Measurements from ENCODE around the gene P3H2. TPM values are rescaled to one million over a fixed set of nuclear protein-coding genes. Genes with fewer than 3 reads are reported as not detected.
A peak's percentile ranks its signal among the peaks of the same experiment; 100 is the strongest.

Gene P3H2
- total and polyA plus RNA-seq, 2 of the 4 experiments (the other 2 are of a cell fraction) = 54.7 to 64.3 TPM

DNA sequence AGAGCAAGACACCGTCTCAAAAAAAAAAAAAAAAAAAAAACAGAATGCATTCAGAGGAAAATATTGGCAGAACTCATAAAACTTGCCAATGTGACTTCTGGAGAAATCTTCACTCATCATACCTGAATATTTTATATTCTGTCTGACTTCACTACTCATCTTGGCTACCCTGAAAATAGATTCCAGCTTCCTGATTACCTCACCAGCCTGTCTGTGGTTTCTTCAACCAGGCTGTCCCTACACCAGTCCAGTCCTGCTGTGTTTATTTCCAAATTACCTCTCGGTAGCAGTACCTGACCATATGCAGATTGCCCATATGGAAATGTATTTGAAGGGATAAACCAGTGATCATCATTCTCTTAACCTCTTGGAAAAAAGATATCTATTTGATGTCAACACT, 9.3 kb upstream of the P3H2 start:
- BruUV-seq (replicated peaks) = no TSS peak
- Histone ChIP-seq H3K79me1 (ENCODE audit: low read depth in 1 of 2, low read length in 2 of 2) (no peaks in the 10 kb centered on the region), H4K8ac (ENCODE audit: low read depth in 2 of 2, low read length in 2 of 2) (no peak overlapping the region), H2AFZ (replicated peaks; ENCODE audit: low read length, poor library complexity) (no peak overlapping the region), H3K23ac (ENCODE audit: low read depth, low read length) (no peak overlapping the region), H3K14ac (replicated peaks; ENCODE audit: low read depth, low read length) (no peak overlapping the region), H2AK9ac (replicated peaks; ENCODE audit: low read depth, low read length, poor library complexity) (no peak overlapping the region), H2BK5ac (ENCODE audit: low read depth, low read length, poor library complexity, severe bottlenecking) (no peak overlapping the region), H3K4ac (ENCODE audit: low read depth, low read length) (no peak overlapping the region), H3K9ac (ENCODE audit: low read depth, low read length) (no peak overlapping the region), H3K4me2 (ENCODE audit: low read depth, low read length) (no peak overlapping the region), H4K91ac (ENCODE audit: insufficient read depth, low read depth, low read length) (no peak overlapping the region), H3K4me3 (ENCODE audit: insufficient read depth, low read depth, low read length) (no peak overlapping the region), H3K27ac (ENCODE audit: insufficient read depth, low read length) (no peak overlapping the region), H3K36me3 (ENCODE audit: control insufficient read depth, insufficient read depth, low read length) (no peaks in the 10 kb centered on the region), H3K9me3 (ENCODE audit: control insufficient read depth, insufficient read depth, low read length) (no peaks in the 10 kb centered on the region), H3K18ac (ENCODE audit: low read depth, low read length) (no peak overlapping the region), H4K5ac (ENCODE audit: low read depth, low read length) (no peak overlapping the region), H2BK20ac (ENCODE audit: low read depth, low read length) (0 out of 2 replicates have a peak overlapping the region, but pooled peaks have one; percentile 25), H3K4me1 (ENCODE audit: control insufficient read depth, insufficient read depth, low read length) (peaks cover 2% of the 10 kb centered on the region; the same call in 1 of the 2 replicates), H2AK5ac (ENCODE audit: low read depth, low read length) (0 out of 2 replicates have a peak overlapping the region, but pooled peaks have one; percentile 58), H2BK15ac (ENCODE audit: low read depth, low read length) (no peak overlapping the region), H4K20me1 (ENCODE audit: insufficient read depth, low read length) (no peaks in the 10 kb centered on the region), H3K27me3 (ENCODE audit: control insufficient read depth, insufficient read depth, low read length) (no peaks in the 10 kb centered on the region), H3K9me1 (ENCODE audit: insufficient read depth, low read length) (no peaks in the 10 kb centered on the region), H2BK120ac (ENCODE audit: low read depth, low read length) (no peak overlapping the region), H3K56ac (ENCODE audit: extremely low read depth, insufficient read depth, low read length) (no peak overlapping the region)
- POLR2A ChIA-PET (ENCODE audit: unreplicated experiment) = no interaction called here
- CTCF ChIA-PET = interaction anchor here (0.7 kb wide), 1 partner anchor 177 kb away, joined by 3 read pairs; no protein-coding TSS in a partner anchor
- TF ChIP-seq RFX5 (IDR thresholded peaks at IDR 0.05; ENCODE audit: low read depth, low read length) = no peak
- TF ChIP-seq RAD21 (IDR thresholded peaks at IDR 0.05; ENCODE audit: low read length) = no peak
- TF ChIP-seq CEBPB (IDR thresholded peaks at IDR 0.05; ENCODE audit: low read depth, low read length) = no peak
- TF ChIP-seq RCOR1 (IDR thresholded peaks at IDR 0.05; ENCODE audit: insufficient replicate concordance, low read length) = no peak
- TF ChIP-seq FOS (IDR thresholded peaks at IDR 0.05; ENCODE audit: low read depth, low read length) = no peak
- no peak for TF ChIP-seq NFE2L2 (IDR thresholded peaks at IDR 0.05; ENCODE audit: low read depth, low read length)
- no peak for TF ChIP-seq SMC3 (IDR thresholded peaks at IDR 0.05; ENCODE audit: low read depth, low read length)
- TF ChIP-seq MAFK (IDR thresholded peaks at IDR 0.05; ENCODE audit: low read depth, low read length) = no peak
- TF ChIP-seq BHLHE40 (IDR thresholded peaks at IDR 0.05; ENCODE audit: low read depth, low read length) = no peak
- TF ChIP-seq, protein P1, sequence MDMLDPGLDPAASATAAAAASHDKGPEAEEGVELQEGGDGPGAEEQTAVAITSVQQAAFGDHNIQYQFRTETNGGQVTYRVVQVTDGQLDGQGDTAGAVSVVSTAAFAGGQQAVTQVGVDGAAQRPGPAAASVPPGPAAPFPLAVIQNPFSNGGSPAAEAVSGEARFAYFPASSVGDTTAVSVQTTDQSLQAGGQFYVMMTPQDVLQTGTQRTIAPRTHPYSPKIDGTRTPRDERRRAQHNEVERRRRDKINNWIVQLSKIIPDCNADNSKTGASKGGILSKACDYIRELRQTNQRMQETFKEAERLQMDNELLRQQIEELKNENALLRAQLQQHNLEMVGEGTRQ (IDR thresholded peaks at IDR 0.05; ENCODE audit: low read depth, low read length) = no peak
- TF ChIP-seq, protein P2, sequence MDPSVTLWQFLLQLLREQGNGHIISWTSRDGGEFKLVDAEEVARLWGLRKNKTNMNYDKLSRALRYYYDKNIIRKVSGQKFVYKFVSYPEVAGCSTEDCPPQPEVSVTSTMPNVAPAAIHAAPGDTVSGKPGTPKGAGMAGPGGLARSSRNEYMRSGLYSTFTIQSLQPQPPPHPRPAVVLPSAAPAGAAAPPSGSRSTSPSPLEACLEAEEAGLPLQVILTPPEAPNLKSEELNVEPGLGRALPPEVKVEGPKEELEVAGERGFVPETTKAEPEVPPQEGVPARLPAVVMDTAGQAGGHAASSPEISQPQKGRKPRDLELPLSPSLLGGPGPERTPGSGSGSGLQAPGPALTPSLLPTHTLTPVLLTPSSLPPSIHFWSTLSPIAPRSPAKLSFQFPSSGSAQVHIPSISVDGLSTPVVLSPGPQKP (IDR thresholded peaks at IDR 0.05; ENCODE audit: borderline replicate concordance, low read depth, low read length) = no peak
- TF ChIP-seq MAZ (IDR thresholded peaks at IDR 0.05; ENCODE audit: borderline replicate concordance, low read depth, low read length) = no peak
- TF ChIP-seq, protein P3, sequence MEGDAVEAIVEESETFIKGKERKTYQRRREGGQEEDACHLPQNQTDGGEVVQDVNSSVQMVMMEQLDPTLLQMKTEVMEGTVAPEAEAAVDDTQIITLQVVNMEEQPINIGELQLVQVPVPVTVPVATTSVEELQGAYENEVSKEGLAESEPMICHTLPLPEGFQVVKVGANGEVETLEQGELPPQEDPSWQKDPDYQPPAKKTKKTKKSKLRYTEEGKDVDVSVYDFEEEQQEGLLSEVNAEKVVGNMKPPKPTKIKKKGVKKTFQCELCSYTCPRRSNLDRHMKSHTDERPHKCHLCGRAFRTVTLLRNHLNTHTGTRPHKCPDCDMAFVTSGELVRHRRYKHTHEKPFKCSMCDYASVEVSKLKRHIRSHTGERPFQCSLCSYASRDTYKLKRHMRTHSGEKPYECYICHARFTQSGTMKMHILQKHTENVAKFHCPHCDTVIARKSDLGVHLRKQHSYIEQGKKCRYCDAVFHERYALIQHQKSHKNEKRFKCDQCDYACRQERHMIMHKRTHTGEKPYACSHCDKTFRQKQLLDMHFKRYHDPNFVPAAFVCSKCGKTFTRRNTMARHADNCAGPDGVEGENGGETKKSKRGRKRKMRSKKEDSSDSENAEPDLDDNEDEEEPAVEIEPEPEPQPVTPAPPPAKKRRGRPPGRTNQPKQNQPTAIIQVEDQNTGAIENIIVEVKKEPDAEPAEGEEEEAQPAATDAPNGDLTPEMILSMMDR (conservative IDR thresholded peaks at IDR 0.05; ENCODE audit: low read depth, low read length) = no peak
- no peak for TF ChIP-seq MXI1 (IDR thresholded peaks at IDR 0.05; ENCODE audit: borderline replicate concordance, low read depth, low read length)
- intact Hi-C loops (cut with micrococcal nuclease) = no loop called here
- no CpG with 5 or more reads among the region's 2 CpGs for WGBS, 2 experiments (ENCODE audit: extremely low coverage in 2 of 2, insufficient read length in 1 of 2)
- DNase-seq = no peak
- in situ Hi-C loops (cut with MboI; ENCODE audit: low sequenced_read_pairs) = no loop called here
- dilution Hi-C loops (cut with HindIII; ENCODE audit: low sequenced_read_pairs, unreplicated experiment) = no loop called here
- no peak for ATAC-seq (ENCODE audit: low read depth)

Data from IMR-90 (cell line).